ENCODE data around the gene NACA. TPM values are rescaled to one million over a fixed set of nuclear protein-coding genes. Genes with fewer than 3 reads are reported as not detected.

The NACA gene
- total RNA-seq = 1,195 and 1,204 TPM in 2 replicates

DNA sequence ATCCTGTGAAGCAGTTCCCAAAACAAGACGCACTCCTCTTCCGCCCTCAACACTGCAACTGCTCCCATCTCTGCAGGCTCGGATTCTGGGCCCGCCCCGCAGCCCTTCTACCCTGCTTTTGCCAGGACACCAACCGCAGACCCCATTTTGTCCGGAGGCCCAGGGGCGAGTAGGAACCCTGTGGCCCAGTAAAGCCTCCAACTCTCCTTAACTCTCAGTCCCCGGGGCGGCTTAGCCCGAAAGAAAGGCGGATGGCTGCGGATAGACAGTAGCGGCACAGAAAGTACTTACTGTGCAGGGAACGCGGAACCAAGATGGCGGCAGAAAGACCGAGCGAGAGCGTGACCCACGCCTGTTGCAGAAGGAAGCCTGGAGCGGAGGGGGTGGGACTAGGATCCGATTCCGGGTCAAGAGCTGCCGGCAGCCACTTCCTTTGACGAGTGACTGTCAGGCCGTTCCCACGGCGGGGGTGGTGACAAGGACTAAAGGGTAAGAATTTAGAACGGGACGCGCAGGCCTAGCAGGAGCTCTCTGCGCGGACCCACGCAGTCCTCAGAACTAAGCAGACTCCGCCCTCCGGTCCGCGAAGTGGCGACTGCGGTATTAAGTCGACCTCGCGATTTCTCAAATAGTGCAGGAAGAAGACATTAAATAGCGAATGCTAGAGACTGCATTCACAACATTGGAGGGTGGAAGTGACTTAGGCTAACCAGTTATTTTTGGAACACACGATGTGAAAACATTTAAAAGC, at the start of gene NACA:
TSS of gene NACA (minus strand) at position 328 of the 751 bp plus-strand sequence. CDS start 778 bp downstream, outside the sequence.

DNA sequence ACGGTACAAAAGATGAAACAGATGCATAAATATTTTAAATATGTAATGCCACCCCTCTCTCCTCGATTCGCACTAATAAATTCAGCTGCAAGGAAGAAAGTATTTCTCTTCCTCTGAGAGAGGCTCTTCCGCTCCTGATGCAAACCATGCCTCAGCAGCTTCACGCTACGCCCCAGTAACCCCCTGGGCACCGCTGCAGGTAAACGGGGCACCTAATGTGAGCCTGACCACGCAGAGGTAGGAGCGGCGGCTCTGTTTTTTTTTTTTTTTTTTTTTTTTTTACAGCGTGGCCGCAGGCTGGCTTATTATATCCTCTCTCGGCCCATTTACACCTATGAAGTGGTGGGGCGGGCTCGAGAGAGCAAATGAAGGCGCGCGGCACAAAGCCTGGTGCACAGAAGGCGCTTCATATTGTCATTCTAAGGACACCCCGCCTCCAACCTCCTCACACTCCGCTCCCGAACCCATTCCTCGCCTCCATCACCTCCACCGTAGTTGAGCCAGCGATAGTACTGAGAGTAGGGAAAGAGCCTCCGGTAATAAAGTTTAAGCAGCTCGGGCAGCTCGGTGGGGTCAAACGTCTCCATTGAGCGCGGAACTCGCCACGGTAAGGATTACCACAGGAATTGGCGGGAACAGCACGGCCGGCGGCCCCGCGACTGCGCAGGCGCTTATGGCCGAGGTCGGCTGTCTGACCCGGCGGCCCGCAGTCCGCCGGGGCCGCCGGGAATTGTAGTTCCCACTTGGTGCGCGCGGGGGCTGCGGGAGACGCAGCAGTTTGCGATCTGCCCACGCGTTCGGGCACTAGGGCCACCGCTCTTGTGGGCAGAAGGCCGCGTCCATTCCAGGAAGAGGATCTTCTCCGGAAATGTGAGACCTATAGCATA, 26.9 kb upstream of the NACA start, which contains the start of gene PRIM1:
TSS of gene PRIM1 (minus strand) at position 612 of the 887 bp plus-strand sequence. CDS start at position 587, 25 bp downstream.

DNA sequence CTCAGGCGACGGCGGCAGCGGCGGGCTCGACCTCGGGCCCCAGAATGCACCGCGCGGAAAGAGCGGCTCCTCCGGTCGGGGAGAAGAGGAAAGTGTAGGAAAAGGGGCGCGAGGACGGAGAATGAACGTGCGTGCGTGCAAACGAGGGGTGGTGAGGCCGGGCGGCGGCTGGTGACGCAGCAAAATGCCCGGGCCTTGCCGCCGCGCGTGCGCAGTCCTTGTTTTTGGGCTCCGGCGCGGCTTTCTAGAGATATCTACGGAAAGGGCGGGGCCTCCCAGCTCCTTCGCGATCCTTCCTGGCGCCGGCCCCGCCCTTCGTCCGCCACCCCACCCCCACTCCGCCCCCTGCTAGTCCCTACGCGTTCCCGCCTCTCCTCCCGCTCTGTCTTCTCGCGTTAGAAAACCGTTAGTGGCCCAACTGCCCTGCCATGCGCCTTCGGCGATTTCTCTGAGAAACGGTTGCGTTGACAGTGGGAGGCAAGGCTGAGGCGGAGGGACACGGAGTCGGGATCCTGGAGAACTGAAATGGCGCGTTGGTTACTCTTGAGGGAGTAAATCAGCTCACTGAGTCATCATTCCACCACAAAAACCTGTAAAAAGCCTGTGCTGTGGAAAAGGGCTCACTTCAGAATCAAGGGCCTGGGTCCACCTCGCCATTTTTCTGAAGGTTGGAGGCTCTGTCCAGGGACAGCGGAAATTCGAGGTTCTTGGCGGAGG, 36.8 kb downstream of the NACA start, which contains the start of gene PTGES3:
TSS of gene PTGES3 (minus strand) at position 156 of the 717 bp plus-strand sequence. CDS start 285 bp downstream, outside the sequence.

Small RNAs within 50 kb of the gene (small RNA-seq; reads per million reads assigned to genes)
- gene RN7SL809P = not detected

Other genes with a start within 250 kb of the NACA start
- gene GLS2, start 237.1 kb downstream of the NACA start, total RNA-seq = 0.13 and 0.22 TPM in 2 replicates
- 43.8 and 53.7 TPM in 2 replicates for gene RBMS2, start 203.5 kb downstream of the NACA start, total RNA-seq
- 54.4 and 69.6 TPM in 2 replicates for gene BAZ2A, start 95.0 kb downstream of the NACA start, total RNA-seq
- gene ATP5F1B, start 79.3 kb downstream of the NACA start, total RNA-seq = 679 and 680 TPM in 2 replicates
- 210 and 239 TPM in 2 replicates for gene PTGES3, start 37.0 kb downstream of the NACA start, total RNA-seq
- gene PRIM1, start 27.0 kb upstream of the NACA start, total RNA-seq = 21.8 and 35.1 TPM in 2 replicates
- gene HSD17B6, start 38.0 kb upstream of the NACA start, total RNA-seq = 0.27 and 0.43 TPM in 2 replicates
- not detected in 2 replicates for gene SDR9C7, start 209.1 kb upstream of the NACA start, total RNA-seq
- gene RDH16, start 232.3 kb upstream of the NACA start, total RNA-seq = under 0.01 and 0.14 TPM in 2 replicates